GM19463 (cell line): ENCODE measurements around the gene C6.
"Not testable (repeated sequence)": the region's sequence is repeated elsewhere in the genome, so short reads cannot be mapped to it uniquely, and the experiment has no call there.

ENCODE experiments used
- ATAC-seq: cut with Tn5 transposase; IDR thresholded peaks from one replicate; pipeline ENCODE4 v1.9.1; 2021; ENCODE audit warnings: mild to moderate bottlenecking, moderate library complexity; ENCODE audit not compliant: unreplicated experiment

C6 gene

DNA sequence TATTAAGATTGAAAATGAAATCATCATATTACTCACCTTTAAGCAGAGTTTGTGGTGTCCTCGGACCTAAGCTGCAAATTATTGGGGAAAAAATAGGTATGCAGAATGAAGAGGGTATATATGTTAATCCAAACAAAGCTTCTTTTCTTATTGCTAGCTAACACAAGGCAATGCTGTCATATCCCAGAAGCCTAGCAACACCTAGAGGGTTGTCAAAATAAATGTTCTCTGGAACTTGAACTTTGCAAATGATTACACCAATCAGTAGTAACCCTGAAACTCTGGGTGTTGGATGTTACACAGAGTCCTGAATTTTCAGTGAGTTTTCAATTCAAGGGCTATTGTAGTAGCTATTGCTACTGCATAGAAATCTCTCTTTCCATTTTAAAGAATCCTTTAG is at the start of gene C6:
Gene C6 (minus strand): TSS at position 193 of the 400 bp plus-strand sequence. CDS start 10,302 bp downstream, outside the sequence.
- no peak for ATAC-seq

DNA sequence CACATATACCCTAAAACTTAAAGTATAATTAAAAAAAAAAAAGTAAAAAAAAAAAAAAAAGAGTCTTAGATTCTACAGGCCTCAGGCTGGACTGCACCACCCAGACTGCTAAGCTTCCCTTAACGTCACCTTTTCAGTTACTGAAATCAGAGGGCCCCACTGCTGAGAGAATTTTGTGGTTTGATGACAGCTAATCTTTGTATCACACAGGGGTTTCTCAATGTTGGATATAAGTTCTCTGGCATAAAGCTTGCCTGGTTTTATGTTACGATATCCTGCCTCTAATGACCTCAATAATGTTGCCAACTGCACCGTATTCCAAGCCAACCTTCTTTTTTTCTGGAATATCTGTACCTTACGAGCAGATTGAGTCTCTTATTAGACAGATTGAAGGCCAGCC is 43.1 kb upstream of the C6 start:
- ATAC-seq, result no peak

DNA sequence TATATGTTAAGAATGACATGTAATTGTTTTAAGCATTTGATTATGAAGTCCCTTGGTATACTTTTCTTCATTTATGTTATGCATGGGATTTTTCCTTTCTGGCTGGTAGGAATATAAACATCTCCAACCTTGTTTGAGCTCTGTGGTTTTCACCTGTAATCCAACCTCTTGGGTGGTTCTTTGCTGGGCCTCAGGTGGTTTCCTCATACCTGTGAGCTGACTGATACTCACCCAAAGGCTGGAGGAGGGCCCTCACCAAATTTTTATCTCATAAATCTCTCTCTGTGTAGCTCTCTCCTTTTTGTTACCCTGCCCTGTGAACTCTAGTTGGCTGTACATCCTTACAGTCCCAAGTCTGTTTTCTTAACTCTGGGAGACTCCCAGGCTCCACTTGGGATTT is 39.8 kb upstream of the C6 start:
- no peak for ATAC-seq

GRCh38 chr5:41252036-41252435 is 38.7 kb upstream of the C6 start:
- ATAC-seq, result no peak

GRCh38 chr5:41250351-41250987 is 37.1 kb upstream of the C6 start:
- no peak for ATAC-seq

- ATAC-seq, result no peak
These were observed 33.8 kb upstream of the C6 start for GRCh38 chr5:41247135-41247534.

GRCh38 chr5:41246376-41246775 is 33.0 kb upstream of the C6 start:
- no peak for ATAC-seq

DNA sequence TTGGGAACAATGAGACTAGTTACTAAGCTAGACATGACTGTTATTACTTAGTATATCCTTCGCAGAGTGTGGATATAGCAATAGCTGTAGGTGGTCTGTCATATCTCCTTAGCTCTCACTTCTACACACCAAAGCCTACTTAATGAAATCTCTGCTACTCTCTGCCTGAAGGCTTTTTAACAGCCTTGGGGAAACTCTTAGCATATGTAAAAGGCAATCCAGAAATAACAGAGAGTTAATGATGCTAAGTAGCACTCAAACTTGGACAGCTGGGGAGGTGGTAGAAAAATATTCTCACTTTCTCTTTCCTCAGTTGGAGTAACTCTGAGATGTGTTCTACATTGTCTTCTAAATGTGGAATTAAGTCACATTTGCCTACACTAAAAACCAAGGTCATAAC is 30.2 kb upstream of the C6 start:
- ATAC-seq, result no peak

- no peak for ATAC-seq
These were observed 27.7 kb upstream of the C6 start for GRCh38 chr5:41240985-41241384.

- ATAC-seq, result no peak
These were observed 27.1 kb upstream of the C6 start for GRCh38 chr5:41240390-41240789.

- no peak for ATAC-seq
These were observed 21.1 kb upstream of the C6 start for GRCh38 chr5:41234475-41234874.

- no peak for ATAC-seq
These were observed 19.5 kb upstream of the C6 start for GRCh38 chr5:41232797-41233196.

GRCh38 chr5:41230276-41230675 is 16.9 kb upstream of the C6 start:
- not testable (repeated sequence) for ATAC-seq

GRCh38 chr5:41223962-41224361 is 10.6 kb upstream of the C6 start:
- ATAC-seq, result no peak

GRCh38 chr5:41219658-41220269 is 6.4 kb upstream of the C6 start:
- no peak for ATAC-seq

DNA sequence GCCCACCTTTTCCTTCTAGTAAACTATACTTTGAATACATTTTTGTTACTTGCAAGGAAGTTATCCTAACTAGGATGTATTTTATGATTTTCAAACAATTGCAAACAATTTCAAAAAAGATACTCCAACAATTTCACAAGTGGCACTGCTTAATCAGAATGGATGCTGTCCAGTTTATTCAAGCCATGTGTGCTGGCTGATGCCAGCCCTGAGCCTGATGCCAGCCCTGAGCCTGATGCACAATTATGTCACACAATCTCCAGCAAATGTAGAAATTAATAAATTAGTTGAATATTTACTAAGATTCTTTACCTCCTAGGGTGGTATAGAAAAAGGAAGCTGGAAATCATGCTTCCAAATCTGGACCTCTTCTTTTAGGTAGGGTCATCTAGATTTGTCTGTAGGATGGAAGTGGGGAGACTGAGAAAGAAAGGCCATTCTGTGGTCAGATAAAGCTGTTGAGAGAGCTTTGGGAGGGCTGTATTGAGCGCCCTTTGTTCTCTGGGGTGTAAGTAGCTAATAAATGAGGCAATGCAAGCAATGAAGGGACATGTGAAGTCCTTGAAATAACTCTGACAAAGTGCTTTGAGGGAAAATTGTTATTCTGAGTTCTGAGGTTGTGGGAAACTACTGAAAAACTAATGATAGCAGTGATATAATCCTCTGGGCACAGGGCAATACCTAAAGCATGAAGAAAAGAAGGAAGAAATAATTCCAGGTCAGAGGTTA is 5.8 kb upstream of the C6 start:
- ATAC-seq, result no peak

DNA sequence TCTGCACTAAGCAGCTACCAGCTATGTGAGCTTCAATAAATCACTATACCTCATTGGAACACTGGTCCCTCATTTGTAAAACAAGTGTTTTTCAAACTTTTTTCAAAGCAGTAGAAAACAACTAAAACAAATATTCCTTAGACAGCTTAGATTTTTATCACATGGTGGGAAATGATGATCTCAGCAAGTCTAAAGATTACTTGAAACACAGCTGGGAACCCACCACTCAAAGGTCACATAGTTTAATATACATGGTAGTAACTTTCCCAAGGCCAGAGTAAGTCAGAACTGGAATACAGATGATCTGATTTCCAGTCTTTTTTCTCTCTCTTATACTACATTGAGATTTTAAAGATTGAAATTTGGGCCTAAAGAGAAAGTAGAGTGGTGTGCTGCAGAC is 850 bp upstream of the C6 start:
- no peak for ATAC-seq

DNA sequence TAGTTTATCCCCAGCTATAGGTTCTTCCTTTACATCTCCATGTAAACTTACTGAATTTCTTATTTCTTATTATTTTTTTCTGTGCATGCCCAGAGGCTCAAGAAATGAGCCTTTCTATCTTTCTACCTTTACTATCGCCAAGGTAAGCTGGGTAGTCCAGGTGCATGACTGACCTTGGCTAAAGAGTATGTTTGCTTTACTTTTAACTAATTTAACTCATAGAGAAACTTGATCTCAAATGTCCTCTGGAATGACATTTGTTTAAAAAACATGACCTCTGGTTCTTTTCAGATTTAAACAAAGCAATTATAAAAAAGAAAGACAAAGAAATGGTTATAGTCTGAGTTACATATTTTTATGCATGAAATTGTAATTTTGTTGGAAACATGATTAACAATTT is 397 bp downstream of the C6 start:
- no peak for ATAC-seq

DNA sequence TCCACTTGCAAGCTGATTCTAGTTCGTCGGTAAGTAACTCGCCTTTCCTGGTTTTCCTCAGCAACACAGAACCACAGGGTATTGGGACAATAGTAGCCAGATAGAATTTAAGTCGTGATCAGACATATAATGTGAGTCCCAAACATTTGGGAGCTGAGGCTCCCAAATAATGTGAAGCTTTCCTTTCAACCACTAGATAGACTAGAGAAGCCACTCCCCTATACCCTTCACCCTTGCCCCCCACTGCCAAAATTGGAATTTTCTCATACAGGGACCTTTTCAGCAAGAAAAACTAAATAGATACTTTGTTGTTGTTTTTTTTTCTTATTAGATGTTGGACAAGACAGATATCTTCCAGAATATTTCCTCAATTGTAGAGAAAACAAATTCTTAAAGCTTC is 1.9 kb downstream of the C6 start:
- ATAC-seq, result no peak

- not testable (repeated sequence) for ATAC-seq
These were observed 7.9 kb downstream of the C6 start for GRCh38 chr5:41205475-41205874.

GRCh38 chr5:41203033-41203432 is 10.3 kb downstream of the C6 start:
- no peak for ATAC-seq

GRCh38 chr5:41201082-41201772 is 12.1 kb downstream of the C6 start:
- no peak for ATAC-seq
